K562 (cell line): ENCODE data around the gene CDC14A. TPM values are rescaled to one million over a fixed set of nuclear protein-coding genes. Genes with fewer than 3 reads are reported as not detected.

Experiments used
- ASH1L ChIP-seq: fragments of 450-650 bp; IDR thresholded peaks from 2 replicates; pipeline ENCODE4 v1.6.1; 2018; ENCODE audit warnings: borderline replicate concordance, mild to moderate bottlenecking, low read depth; ENCODE audit not compliant: partially characterized antibody
- BCOR ChIP-seq: fragments of 450-650 bp; IDR thresholded peaks from 2 replicates; pipeline ENCODE4 v1.6.1; 2016
- BDP1 ChIP-seq: IDR thresholded peaks from 3 replicates; pipeline ENCODE4 v1.6.1; 2011; ENCODE audit not compliant: insufficient read length, insufficient read depth
- CCNT2 ChIP-seq: IDR thresholded peaks from 2 replicates; pipeline ENCODE4 v1.6.1; 2011; ENCODE audit warnings: borderline replicate concordance, low read depth, mild to moderate bottlenecking, moderate library complexity, mixed read lengths, low read length; ENCODE audit not compliant: insufficient read length; ENCODE audit errors: extremely low read depth
- COPS2 ChIP-seq: fragments of 450-650 bp; conservative IDR thresholded peaks from 2 replicates; pipeline ENCODE4 v1.6.1; 2016; ENCODE audit warnings: mild to moderate bottlenecking, moderate library complexity
- ERF ChIP-seq: fragments of 450-650 bp; formaldehyde crosslinking; IDR thresholded peaks from 2 replicates; pipeline ENCODE4 v1.4.0; 2020; ENCODE audit warnings: mild to moderate bottlenecking, mixed read lengths
- FOXK1 ChIP-seq: sonication (generic); formaldehyde crosslinking; IDR thresholded peaks from 2 replicates; pipeline ENCODE4 v1.8.0; 2022; ENCODE audit warnings: missing genetic modification reagents, mild to moderate bottlenecking, borderline replicate concordance
- HMG20B ChIP-seq: fragments of 250-450 bp; sonication (Bioruptor Pico); IDR thresholded peaks from 2 replicates; pipeline ENCODE4 v1.5.0; 2021; ENCODE audit warnings: mild to moderate bottlenecking
- ILF3 ChIP-seq: fragments of 450-650 bp; IDR thresholded peaks from 2 replicates; pipeline ENCODE4 v1.6.1; 2018; ENCODE audit warnings: antibody characterized with exemption, mild to moderate bottlenecking, moderate library complexity, borderline replicate concordance
- NBN ChIP-seq: fragments of 450-650 bp; IDR thresholded peaks from 2 replicates; pipeline ENCODE4 v1.6.1; 2016; ENCODE audit warnings: low read depth, mild to moderate bottlenecking
- SP2 ChIP-seq: IDR thresholded peaks from 2 replicates; pipeline ENCODE4 v1.6.1; 2011; ENCODE audit warnings: mild to moderate bottlenecking, low read depth, low read length, moderate library complexity; ENCODE audit not compliant: poor library complexity, severe bottlenecking; ENCODE audit errors: extremely low read depth
- ZKSCAN3 ChIP-seq: fragments of 250-450 bp; sonication (Bioruptor Pico); IDR thresholded peaks from 2 replicates; pipeline ENCODE4 v1.4.0; 2020
- ZNF23 ChIP-seq: fragments of 250-450 bp; sonication (Bioruptor Pico); IDR thresholded peaks from 2 replicates; pipeline ENCODE4 v1.4.0; 2020; ENCODE audit warnings: mild to moderate bottlenecking
- polyA plus RNA-seq, 8 experiments: library from polyadenylated mRNA; depleted of rRNA in 4 of 8; stranded (reverse) in 5 of 8; unstranded in 3 of 8; fragments of >200 nt; fragmentation: Nextera tagmentation in 2 of 8; fragmentation: Illumina TruSeq in 1 of 8; extraction: Ambion mirVana in 2 of 8; extraction: Trizol in 1 of 8; gene quantifications; 2 replicates each; pipeline versions ENCODE4 v1.2.1 to v1.2.3, GENCODE V29; 2011 to 2014; ENCODE audit warnings: inconsistent platforms in 1 of 8, missing spikeins in 1 of 8
- total RNA-seq, 7 experiments: library from RNA; depleted of rRNA in 6 of 7; stranded (reverse); fragments of >200 nt in 6 of 7; fragmentation: Illumina TruSeq in 2 of 7; extraction: Trizol in 2 of 7; gene quantifications; 2 replicates each; pipeline versions ENCODE4 v1.2.1 to v1.2.3, GENCODE V29; 2011 to 2021; ENCODE audit warnings: low replicate concordance in 1 of 7
- TF ChIP-seq, protein P1 (sequence below): fragments of 450-650 bp; IDR thresholded peaks from 2 replicates; pipeline ENCODE4 v1.6.1; 2014; ENCODE audit warnings: low read depth, mild to moderate bottlenecking, moderate library complexity, borderline replicate concordance
- TF ChIP-seq, protein P2 (sequence below), 2 experiments: fragments of 250-450 bp in 1 of 2; fragments of 450-650 bp in 1 of 2; sonication (Bioruptor Pico) in 1 of 2; IDR thresholded peaks; 2 replicates each; pipeline versions ENCODE4 v1.6.1 to v1.8.0; 2016 to 2021; ENCODE audit warnings: mild to moderate bottlenecking in 2 of 2, moderate library complexity in 2 of 2, missing compliant biosample characterization in 1 of 2, missing genetic modification characterization in 1 of 2
- TF ChIP-seq, protein P3 (sequence below): sonication (generic); IDR thresholded peaks from 2 replicates; pipeline ENCODE4 v1.6.1; 2016
- TF ChIP-seq, protein P4 (sequence below): fragments of 450-650 bp; IDR thresholded peaks from 2 replicates; pipeline ENCODE4 v1.6.1; 2017; ENCODE audit warnings: antibody characterized with exemption
- TF ChIP-seq, protein P5 (sequence below): IDR thresholded peaks from 3 replicates; pipeline ENCODE4 v1.6.1; 2011; ENCODE audit warnings: borderline replicate concordance, mild to moderate bottlenecking; ENCODE audit not compliant: insufficient read length, insufficient read depth
- TF ChIP-seq, protein P6 (sequence below): fragments of 250-450 bp; sonication (Bioruptor Pico); IDR thresholded peaks from 2 replicates; pipeline ENCODE4 v1.8.0; 2022; ENCODE audit warnings: inconsistent platforms

Gene CDC14A
- total and polyA plus RNA-seq, 9 of the 15 experiments (the other 6 are each of a cell fraction or from before 2014, with no cell fraction given) = 17.0 to 74.3 (median 33.4) TPM

DNA sequence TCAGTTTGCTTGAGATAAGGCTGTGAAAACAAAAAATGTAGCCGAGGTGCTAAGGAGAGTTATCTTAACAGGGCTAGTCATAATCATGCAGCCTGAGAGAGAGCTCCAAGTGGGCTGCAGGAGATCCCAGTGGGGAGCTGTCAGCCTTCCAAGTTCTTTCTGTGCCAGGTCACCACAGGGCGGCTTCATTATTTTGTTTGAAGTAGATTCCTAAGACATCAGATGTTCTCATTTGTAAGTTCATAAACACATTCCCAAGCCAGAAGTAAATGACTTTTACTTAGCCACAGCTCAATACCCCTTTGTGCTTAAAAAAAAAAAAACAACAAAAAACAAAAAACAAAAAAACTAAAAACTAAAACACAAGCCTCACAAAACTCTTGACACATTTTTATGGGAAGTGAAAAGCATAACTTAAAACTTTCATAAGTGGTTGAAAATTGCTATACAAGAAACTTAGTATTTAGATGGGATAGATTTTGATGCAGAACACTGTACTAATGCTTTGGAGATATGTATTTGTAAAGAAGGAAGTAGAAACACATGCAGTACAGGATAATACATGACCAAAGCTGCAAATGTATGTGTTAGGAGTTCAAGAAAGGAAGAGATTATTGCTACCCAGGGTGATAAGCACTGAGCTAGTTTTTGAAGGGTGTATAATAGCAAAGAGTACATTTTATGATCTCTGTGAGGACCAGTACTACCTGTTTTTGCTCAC lies 8.6 kb downstream of the CDC14A start (continued):
- no peak for TF ChIP-seq ILF3
- no peak for TF ChIP-seq CCNT2
- TF ChIP-seq, protein P1, sequence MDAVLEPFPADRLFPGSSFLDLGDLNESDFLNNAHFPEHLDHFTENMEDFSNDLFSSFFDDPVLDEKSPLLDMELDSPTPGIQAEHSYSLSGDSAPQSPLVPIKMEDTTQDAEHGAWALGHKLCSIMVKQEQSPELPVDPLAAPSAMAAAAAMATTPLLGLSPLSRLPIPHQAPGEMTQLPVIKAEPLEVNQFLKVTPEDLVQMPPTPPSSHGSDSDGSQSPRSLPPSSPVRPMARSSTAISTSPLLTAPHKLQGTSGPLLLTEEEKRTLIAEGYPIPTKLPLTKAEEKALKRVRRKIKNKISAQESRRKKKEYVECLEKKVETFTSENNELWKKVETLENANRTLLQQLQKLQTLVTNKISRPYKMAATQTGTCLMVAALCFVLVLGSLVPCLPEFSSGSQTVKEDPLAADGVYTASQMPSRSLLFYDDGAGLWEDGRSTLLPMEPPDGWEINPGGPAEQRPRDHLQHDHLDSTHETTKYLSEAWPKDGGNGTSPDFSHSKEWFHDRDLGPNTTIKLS = no peak
- TF ChIP-seq BDP1 = no peak
- TF ChIP-seq, protein P2, sequence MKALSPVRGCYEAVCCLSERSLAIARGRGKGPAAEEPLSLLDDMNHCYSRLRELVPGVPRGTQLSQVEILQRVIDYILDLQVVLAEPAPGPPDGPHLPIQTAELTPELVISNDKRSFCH (CRISPR knock-in tag; IDR thresholded peaks at IDR 0.05) = no peak
- TF ChIP-seq, protein P2 (tag; IDR thresholded peaks at IDR 0.05) = no peak
- TF ChIP-seq ZNF23 (CRISPR knock-in tag) = no peak
- TF ChIP-seq, protein P3, sequence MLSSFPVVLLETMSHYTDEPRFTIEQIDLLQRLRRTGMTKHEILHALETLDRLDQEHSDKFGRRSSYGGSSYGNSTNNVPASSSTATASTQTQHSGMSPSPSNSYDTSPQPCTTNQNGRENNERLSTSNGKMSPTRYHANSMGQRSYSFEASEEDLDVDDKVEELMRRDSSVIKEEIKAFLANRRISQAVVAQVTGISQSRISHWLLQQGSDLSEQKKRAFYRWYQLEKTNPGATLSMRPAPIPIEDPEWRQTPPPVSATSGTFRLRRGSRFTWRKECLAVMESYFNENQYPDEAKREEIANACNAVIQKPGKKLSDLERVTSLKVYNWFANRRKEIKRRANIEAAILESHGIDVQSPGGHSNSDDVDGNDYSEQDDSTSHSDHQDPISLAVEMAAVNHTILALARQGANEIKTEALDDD = peak; percentile 12; the same call in 1 of the 2 replicates
- TF ChIP-seq HMG20B = no peak
- no peak for TF ChIP-seq BCOR
- TF ChIP-seq, protein P4, sequence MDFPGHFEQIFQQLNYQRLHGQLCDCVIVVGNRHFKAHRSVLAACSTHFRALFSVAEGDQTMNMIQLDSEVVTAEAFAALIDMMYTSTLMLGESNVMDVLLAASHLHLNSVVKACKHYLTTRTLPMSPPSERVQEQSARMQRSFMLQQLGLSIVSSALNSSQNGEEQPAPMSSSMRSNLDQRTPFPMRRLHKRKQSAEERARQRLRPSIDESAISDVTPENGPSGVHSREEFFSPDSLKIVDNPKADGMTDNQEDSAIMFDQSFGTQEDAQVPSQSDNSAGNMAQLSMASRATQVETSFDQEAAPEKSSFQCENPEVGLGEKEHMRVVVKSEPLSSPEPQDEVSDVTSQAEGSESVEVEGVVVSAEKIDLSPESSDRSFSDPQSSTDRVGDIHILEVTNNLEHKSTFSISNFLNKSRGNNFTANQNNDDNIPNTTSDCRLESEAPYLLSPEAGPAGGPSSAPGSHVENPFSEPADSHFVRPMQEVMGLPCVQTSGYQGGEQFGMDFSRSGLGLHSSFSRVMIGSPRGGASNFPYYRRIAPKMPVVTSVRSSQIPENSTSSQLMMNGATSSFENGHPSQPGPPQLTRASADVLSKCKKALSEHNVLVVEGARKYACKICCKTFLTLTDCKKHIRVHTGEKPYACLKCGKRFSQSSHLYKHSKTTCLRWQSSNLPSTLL = 0 out of 2 replicates have a peak, but pooled peaks have one; percentile 24
- TF ChIP-seq FOXK1 (CRISPR knock-in tag) = no peak
- TF ChIP-seq NBN = peak; percentile 59; the same call in 1 of the 2 replicates
- no peak for TF ChIP-seq SP2
- TF ChIP-seq, protein P5, sequence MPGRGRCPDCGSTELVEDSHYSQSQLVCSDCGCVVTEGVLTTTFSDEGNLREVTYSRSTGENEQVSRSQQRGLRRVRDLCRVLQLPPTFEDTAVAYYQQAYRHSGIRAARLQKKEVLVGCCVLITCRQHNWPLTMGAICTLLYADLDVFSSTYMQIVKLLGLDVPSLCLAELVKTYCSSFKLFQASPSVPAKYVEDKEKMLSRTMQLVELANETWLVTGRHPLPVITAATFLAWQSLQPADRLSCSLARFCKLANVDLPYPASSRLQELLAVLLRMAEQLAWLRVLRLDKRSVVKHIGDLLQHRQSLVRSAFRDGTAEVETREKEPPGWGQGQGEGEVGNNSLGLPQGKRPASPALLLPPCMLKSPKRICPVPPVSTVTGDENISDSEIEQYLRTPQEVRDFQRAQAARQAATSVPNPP = no peak
- TF ChIP-seq COPS2 = no peak
- no peak for TF ChIP-seq ERF (CRISPR knock-in tag)
- TF ChIP-seq, protein P6, sequence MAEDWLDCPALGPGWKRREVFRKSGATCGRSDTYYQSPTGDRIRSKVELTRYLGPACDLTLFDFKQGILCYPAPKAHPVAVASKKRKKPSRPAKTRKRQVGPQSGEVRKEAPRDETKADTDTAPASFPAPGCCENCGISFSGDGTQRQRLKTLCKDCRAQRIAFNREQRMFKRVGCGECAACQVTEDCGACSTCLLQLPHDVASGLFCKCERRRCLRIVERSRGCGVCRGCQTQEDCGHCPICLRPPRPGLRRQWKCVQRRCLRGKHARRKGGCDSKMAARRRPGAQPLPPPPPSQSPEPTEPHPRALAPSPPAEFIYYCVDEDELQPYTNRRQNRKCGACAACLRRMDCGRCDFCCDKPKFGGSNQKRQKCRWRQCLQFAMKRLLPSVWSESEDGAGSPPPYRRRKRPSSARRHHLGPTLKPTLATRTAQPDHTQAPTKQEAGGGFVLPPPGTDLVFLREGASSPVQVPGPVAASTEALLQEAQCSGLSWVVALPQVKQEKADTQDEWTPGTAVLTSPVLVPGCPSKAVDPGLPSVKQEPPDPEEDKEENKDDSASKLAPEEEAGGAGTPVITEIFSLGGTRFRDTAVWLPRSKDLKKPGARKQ = no peak
- TF ChIP-seq ASH1L = peak; percentile 17
- TF ChIP-seq ZKSCAN3 (CRISPR knock-in tag) = no peak
